H1 (cell line): ENCODE measurements around the gene ANKEF1. TPM values are rescaled to one million over a fixed set of nuclear protein-coding genes. Genes with fewer than 3 reads are reported as not detected.

Source experiments
- CTCF ChIA-PET: fragments of 300-600 bp; sonication (Branson Sonifier 250); formaldehyde crosslinking; loops from one replicate; lab custom pipeline; 2021; ENCODE audit not compliant: partially characterized antibody; lab: Charles Lee
- POLR2A ChIA-PET: fragments of 300-600 bp; sonication (Branson Sonifier 250); formaldehyde crosslinking; loops from one replicate; lab custom pipeline; 2021; ENCODE audit warnings: inconsistent platforms; ENCODE audit not compliant: partially characterized antibody; lab: Charles Lee
- DNase-seq, 2 experiments: peaks; one replicate each; pipeline versions ENCODE4 v3.0.0 to v3.0.0-alpha.2; 2010 to 2022; ENCODE audit warnings: low spot score in 2 of 2, low read depth in 1 of 2, mixed read lengths in 1 of 2
- FAIRE-seq: peaks from 2 replicates; lab custom pipeline; 2011; peaks lifted over from hg19 to GRCh38; lab: Jason Lieb, UNC
- H2AFZ ChIP-seq: 2 replicates; pipeline ENCODE4 v1.8.1; 2012; ENCODE audit warnings: low read length, inconsistent platforms
- H2AK5ac ChIP-seq: 2 replicates; pipeline ENCODE4 v1.6.1; 2013; ENCODE audit warnings: low read depth, low read length
- H2BK120ac ChIP-seq: replicated peaks from 2 replicates; pipeline ENCODE3; 2013; ENCODE audit warnings: low read depth, low read length, inconsistent platforms
- H2BK12ac ChIP-seq: 2 replicates; pipeline ENCODE4 v1.6.1; 2013; ENCODE audit warnings: low read depth, low read length
- H2BK15ac ChIP-seq: 2 replicates; pipeline ENCODE4 v1.6.1; 2013; ENCODE audit warnings: low read length
- H2BK20ac ChIP-seq: 2 replicates; pipeline ENCODE4 v1.6.1; 2013; ENCODE audit warnings: low read length
- H2BK5ac ChIP-seq: 2 replicates; pipeline ENCODE4 v1.6.1; 2013; ENCODE audit warnings: low read depth, low read length
- H3K14ac ChIP-seq: 2 replicates; pipeline ENCODE4 v1.6.1; 2013; ENCODE audit warnings: inconsistent platforms; ENCODE audit not compliant: insufficient read length
- H3K18ac ChIP-seq: 2 replicates; pipeline ENCODE4 v1.6.1; 2013; ENCODE audit warnings: low read length; ENCODE audit errors: extremely low read depth
- H3K23ac ChIP-seq: 2 replicates; pipeline ENCODE4 v1.6.1; 2013; ENCODE audit warnings: inconsistent platforms; ENCODE audit not compliant: insufficient read length
- H3K23me2 ChIP-seq: 2 replicates; pipeline ENCODE4 v1.6.1; 2013; ENCODE audit warnings: low read depth, low read length
- H3K27ac ChIP-seq: 2 replicates; pipeline ENCODE4 v1.6.1; 2011; ENCODE audit warnings: low read depth, low read length, inconsistent platforms
- H3K27me3 ChIP-seq, 4 experiments: replicated peaks in 1 of 4; 1 replicate in 1 of 4; 2 replicates in 3 of 4; pipeline versions ENCODE4 v1.6.1 to v1.8.1; 2011 to 2013; ENCODE audit warnings: low read length in 3 of 4, mild to moderate bottlenecking in 3 of 4, inconsistent platforms in 2 of 4, mixed read lengths in 2 of 4, moderate library complexity in 1 of 4; ENCODE audit not compliant: control insufficient read depth in 3 of 4, insufficient read depth in 3 of 4; ENCODE audit errors: extremely low read depth in 1 of 4
- H3K36me3 ChIP-seq, 4 experiments: 2 replicates each; pipeline versions ENCODE4 v1.6.1 to v1.8.1; 2011 to 2013; ENCODE audit warnings: mild to moderate bottlenecking in 4 of 4, low read length in 3 of 4, moderate library complexity in 2 of 4, control low read depth in 1 of 4, inconsistent platforms in 1 of 4; ENCODE audit not compliant: insufficient read depth in 4 of 4, control insufficient read depth in 2 of 4
- H3K4ac ChIP-seq: replicated peaks from 2 replicates; pipeline ENCODE3; 2013; ENCODE audit warnings: low read length, low read depth, mixed read lengths, inconsistent platforms; ENCODE audit not compliant: insufficient read length
- H3K4me1 ChIP-seq, 4 experiments: replicated peaks in 1 of 4; 1 replicate in 1 of 4; 2 replicates in 3 of 4; pipeline versions ENCODE4 v1.6.1 to v1.8.1; 2011 to 2013; ENCODE audit warnings: low read length in 3 of 4, inconsistent platforms in 2 of 4, mixed read lengths in 1 of 4; ENCODE audit not compliant: insufficient read depth in 4 of 4, control insufficient read depth in 3 of 4
- H3K4me2 ChIP-seq, 2 experiments: 2 replicates each; pipeline versions ENCODE4 v1.6.1 to v1.8.1; 2011 to 2013; ENCODE audit warnings: low read depth in 2 of 2, low read length in 2 of 2, control low read depth in 1 of 2, inconsistent platforms in 1 of 2, mild to moderate bottlenecking in 1 of 2; ENCODE audit not compliant: insufficient read depth in 1 of 2
- H3K4me3 ChIP-seq, 4 experiments: fragments of 200-600, 300-600 bp in 1 of 4; sonication (generic), shearing (Covaris generic), sonication (Bioruptor Twin) in 1 of 4; 2 replicates each; pipeline versions ENCODE4 v1.5.1 to v1.8.1; 2011 to 2016; ENCODE audit warnings: low read length in 4 of 4, low read depth in 3 of 4, control low read depth in 2 of 4, inconsistent platforms in 2 of 4, mild to moderate bottlenecking in 2 of 4, mixed read lengths in 1 of 4, moderate library complexity in 1 of 4; ENCODE audit not compliant: insufficient read depth in 2 of 4; ENCODE audit errors: extremely low read depth in 1 of 4
- H3K56ac ChIP-seq: replicated peaks from 2 replicates; pipeline ENCODE3; 2013; ENCODE audit warnings: low read depth, mild to moderate bottlenecking, mixed read lengths, low read length, inconsistent platforms; ENCODE audit not compliant: insufficient read length
- H3K79me1 ChIP-seq: 2 replicates; pipeline ENCODE4 v1.6.1; 2013; ENCODE audit warnings: low read depth, low read length, control low read depth
- H3K79me2 ChIP-seq, 2 experiments: 2 replicates each; pipeline versions ENCODE4 v1.6.1 to v1.8.1; 2012 to 2013; ENCODE audit warnings: low read length in 2 of 2, mild to moderate bottlenecking in 2 of 2, inconsistent platforms in 1 of 2; ENCODE audit not compliant: insufficient read depth in 2 of 2, control insufficient read depth in 1 of 2
- H3K9ac ChIP-seq, 4 experiments: replicated peaks in 1 of 4; 1 replicate in 1 of 4; 2 replicates in 3 of 4; pipeline versions ENCODE4 v1.6.1 to v1.8.1; 2011 to 2013; ENCODE audit warnings: low read depth in 3 of 4, low read length in 3 of 4, control low read depth in 2 of 4, mild to moderate bottlenecking in 2 of 4, moderate library complexity in 2 of 4, inconsistent platforms in 1 of 4; ENCODE audit errors: extremely low read depth in 1 of 4
- H3K9me3 ChIP-seq, 2 experiments: 2 replicates each; pipeline versions ENCODE4 v1.6.1 to v1.8.1; 2012 to 2013; ENCODE audit warnings: mild to moderate bottlenecking in 2 of 2, moderate library complexity in 2 of 2, control low read depth in 1 of 2, inconsistent platforms in 1 of 2, low read depth in 1 of 2, low read length in 1 of 2, mixed read lengths in 1 of 2; ENCODE audit not compliant: insufficient read depth in 2 of 2
- H4K20me1 ChIP-seq, 2 experiments: replicated peaks in 1 of 2; 2 replicates each; pipeline versions ENCODE3 to v1.8.1; 2011 to 2013; ENCODE audit warnings: inconsistent platforms in 2 of 2, low read length in 2 of 2, mild to moderate bottlenecking in 1 of 2; ENCODE audit not compliant: insufficient read depth in 2 of 2, control insufficient read depth in 1 of 2
- H4K5ac ChIP-seq: 2 replicates; pipeline ENCODE4 v1.6.1; 2013; ENCODE audit warnings: low read length, low read depth, mixed read lengths, inconsistent platforms; ENCODE audit not compliant: insufficient read length
- H4K8ac ChIP-seq: 2 replicates; pipeline ENCODE4 v1.8.0; 2013; ENCODE audit warnings: mild to moderate bottlenecking, moderate library complexity, low read length, inconsistent platforms; ENCODE audit not compliant: insufficient read depth; ENCODE audit errors: extremely low read depth
- H4K91ac ChIP-seq: replicated peaks from 2 replicates; pipeline ENCODE3; 2013; ENCODE audit warnings: low read length, mixed read lengths, inconsistent platforms; ENCODE audit not compliant: insufficient read length
- FOSL1 ChIP-seq: IDR thresholded peaks from 2 replicates; pipeline ENCODE4 v1.6.1; 2011; ENCODE audit warnings: mild to moderate bottlenecking, low read depth, low read length, moderate library complexity; ENCODE audit not compliant: insufficient read depth
- RXRA ChIP-seq: IDR thresholded peaks from 2 replicates; pipeline ENCODE4 v1.6.1; 2011; ENCODE audit warnings: low read depth, mild to moderate bottlenecking, low read length, moderate library complexity; ENCODE audit not compliant: insufficient read depth
- SP2 ChIP-seq: IDR thresholded peaks from 2 replicates; pipeline ENCODE4 v1.6.1; 2012; ENCODE audit warnings: mild to moderate bottlenecking, low read length, inconsistent platforms
- WGBS, 2 experiments: shearing (Covaris generic) in 1 of 2; methylation state at CpG; one replicate each; pipeline versions ENCODE4 v1.1.6 to v1.1.7; 2013 to 2015; ENCODE audit warnings: low lambda C conversion rate in 2 of 2, mixed read lengths in 2 of 2, inconsistent platforms in 1 of 2, low coverage in 1 of 2, missing lambda C conversion rate in 1 of 2; ENCODE audit not compliant: insufficient replicate concordance in 2 of 2, insufficient coverage in 1 of 2, insufficient read length in 1 of 2; ENCODE audit errors: extremely low coverage in 1 of 2, missing lambda C conversion rate in 1 of 2; 5-methylcytosine and 5-hydroxymethylcytosine counted together
- polyA plus RNA-seq, 7 experiments: library from polyadenylated mRNA; depleted of rRNA in 3 of 7; stranded (reverse) in 5 of 7; unstranded in 2 of 7; fragments of >200 nt in 5 of 7; fragments of 200-250 nt in 2 of 7; gene quantifications; 1 replicate in 5 of 7; 2 replicates in 1 of 7; 4 replicates in 1 of 7; pipeline versions ENCODE4 v1.2.1 to v1.2.3, GENCODE V29; 2011 to 2013; ENCODE audit warnings: missing spikeins in 2 of 7, mixed read lengths in 2 of 7
- total RNA-seq: library from RNA; stranded (reverse); fragmentation: NEBNext Ultra II Directional; extraction: Animal tissue kit (Norgen Biotek cat#: 25700); gene quantifications from 2 replicates; pipeline ENCODE4 v1.2.1, GENCODE V29; 2021

The ANKEF1 gene
- total and polyA plus RNA-seq, 2 of the 8 experiments (the other 6 are each of a cell fraction or from before 2014, with no cell fraction given): 2.8 to 10.0 TPM

GRCh38 chr20:10006447-10007090 lies 28.2 kb upstream of the ANKEF1 start:
- peaks cover 0 to 6% (median 1%) of the 10 kb centered on the region in 4 experiments; a peak in 3 of 7 replicates for H3K4me1 ChIP-seq
- no peak overlapping the region for H3K18ac ChIP-seq
- no peaks in the 10 kb centered on the region for H3K79me1 ChIP-seq
- FAIRE-seq: no peak
- H4K20me1 ChIP-seq: no peaks in the 10 kb centered on the region
- H2BK120ac ChIP-seq: no peak overlapping the region
- H3K36me3 ChIP-seq: no peaks in the 10 kb centered on the region
- ChIA-PET POLR2A (no interaction called here), CTCF (interaction anchor here (1.4 to 2.0 kb wide), 3 partner anchors 71 to 109 kb away, joined by 3 to 5 read pairs (median 4); no protein-coding TSS in a partner anchor)
- no peak overlapping the region for H4K5ac ChIP-seq
- no peaks in the 10 kb centered on the region for H3K9me3 ChIP-seq
- no peak overlapping the region for H2BK20ac ChIP-seq
- no peaks in the 10 kb centered on the region for H3K23me2 ChIP-seq
- H4K8ac ChIP-seq: no peak overlapping the region
- no peaks in the 10 kb centered on the region for H3K79me2 ChIP-seq
- H3K4ac ChIP-seq: no peak overlapping the region
- 84% methylated on average over 4 of the region's 4 CpGs; no CpG with 5 or more reads in 1 of the 2 experiments for WGBS, 2 experiments
- no peak overlapping the region for H2BK15ac ChIP-seq
- H2BK12ac ChIP-seq: no peak overlapping the region
- H2AFZ ChIP-seq: no peak overlapping the region
- no peak overlapping the region for H3K4me2 ChIP-seq
- H3K27me3 ChIP-seq: no peaks in the 10 kb centered on the region
- H2AK5ac ChIP-seq: no peak overlapping the region
- H3K23ac ChIP-seq: no peak overlapping the region
- no peak overlapping the region for H3K9ac ChIP-seq
- no peak overlapping the region for H3K27ac ChIP-seq
- H3K56ac ChIP-seq: no peak overlapping the region
- no peak for DNase-seq
- no peak overlapping the region for H3K14ac ChIP-seq
- H3K4me3 ChIP-seq: no peak overlapping the region
- no peak overlapping the region for H2BK5ac ChIP-seq
- no peak overlapping the region for H4K91ac ChIP-seq
- TF ChIP-seq RXRA (no peak), SP2 (no peak), FOSL1 (no peak)
